Endothelial cell (in vitro differentiated cells): ENCODE data around the gene BCAN. TPM values are rescaled to one million over a fixed set of nuclear protein-coding genes. Genes with fewer than 3 reads are reported as not detected.

Experiments
- DNase-seq: peaks from one replicate; pipeline ENCODE4 v3.0.0; 2021; ENCODE audit warnings: low spot score
- H3K27ac Mint-ChIP-seq: one replicate; pipeline ENCODE4 v1.8.0; 2021; ENCODE audit warnings: mixed read lengths, inconsistent platforms; ENCODE audit not compliant: unreplicated experiment
- H3K27me3 Mint-ChIP-seq: one replicate; pipeline ENCODE4 v1.8.0; 2021; ENCODE audit warnings: mild to moderate bottlenecking, moderate library complexity, mixed read lengths, inconsistent platforms; ENCODE audit not compliant: unreplicated experiment
- H3K36me3 Mint-ChIP-seq: one replicate; pipeline ENCODE4 v1.8.0; 2021; ENCODE audit warnings: mild to moderate bottlenecking, low read depth, mixed read lengths, inconsistent platforms; ENCODE audit not compliant: unreplicated experiment
- H3K4me1 Mint-ChIP-seq: one replicate; pipeline ENCODE4 v1.8.0; 2021; ENCODE audit warnings: mild to moderate bottlenecking, mixed read lengths, inconsistent platforms; ENCODE audit not compliant: unreplicated experiment
- H3K4me3 Mint-ChIP-seq: one replicate; pipeline ENCODE4 v1.8.0; 2021; ENCODE audit warnings: mild to moderate bottlenecking, mixed read lengths, inconsistent platforms; ENCODE audit not compliant: unreplicated experiment
- H3K9me3 Mint-ChIP-seq: one replicate; pipeline ENCODE4 v1.8.0; 2021; ENCODE audit warnings: mixed read lengths, inconsistent platforms; ENCODE audit not compliant: unreplicated experiment
- long read RNA-seq: library from polyadenylated mRNA; unstranded; transcript quantifications from one replicate; pipeline ENCODE4 v2.0.0, GENCODE V29; 2020; ENCODE audit not compliant: unreplicated experiment
- total RNA-seq: library from RNA; stranded (reverse); fragmentation: NEBNext Ultra II Directional; extraction: Animal tissue kit (Norgen Biotek cat#: 25700); gene quantifications from one replicate; pipeline ENCODE4 v1.2.1, GENCODE V29; 2021; ENCODE audit not compliant: unreplicated experiment
- TF ChIP-seq, protein P1 (sequence below): fragments of 200-600 bp; sonication (generic); IDR thresholded peaks from one replicate; pipeline ENCODE4 v1.5.0; 2021; ENCODE audit warnings: antibody characterized with exemption; ENCODE audit not compliant: unreplicated experiment

Gene BCAN, protein sequence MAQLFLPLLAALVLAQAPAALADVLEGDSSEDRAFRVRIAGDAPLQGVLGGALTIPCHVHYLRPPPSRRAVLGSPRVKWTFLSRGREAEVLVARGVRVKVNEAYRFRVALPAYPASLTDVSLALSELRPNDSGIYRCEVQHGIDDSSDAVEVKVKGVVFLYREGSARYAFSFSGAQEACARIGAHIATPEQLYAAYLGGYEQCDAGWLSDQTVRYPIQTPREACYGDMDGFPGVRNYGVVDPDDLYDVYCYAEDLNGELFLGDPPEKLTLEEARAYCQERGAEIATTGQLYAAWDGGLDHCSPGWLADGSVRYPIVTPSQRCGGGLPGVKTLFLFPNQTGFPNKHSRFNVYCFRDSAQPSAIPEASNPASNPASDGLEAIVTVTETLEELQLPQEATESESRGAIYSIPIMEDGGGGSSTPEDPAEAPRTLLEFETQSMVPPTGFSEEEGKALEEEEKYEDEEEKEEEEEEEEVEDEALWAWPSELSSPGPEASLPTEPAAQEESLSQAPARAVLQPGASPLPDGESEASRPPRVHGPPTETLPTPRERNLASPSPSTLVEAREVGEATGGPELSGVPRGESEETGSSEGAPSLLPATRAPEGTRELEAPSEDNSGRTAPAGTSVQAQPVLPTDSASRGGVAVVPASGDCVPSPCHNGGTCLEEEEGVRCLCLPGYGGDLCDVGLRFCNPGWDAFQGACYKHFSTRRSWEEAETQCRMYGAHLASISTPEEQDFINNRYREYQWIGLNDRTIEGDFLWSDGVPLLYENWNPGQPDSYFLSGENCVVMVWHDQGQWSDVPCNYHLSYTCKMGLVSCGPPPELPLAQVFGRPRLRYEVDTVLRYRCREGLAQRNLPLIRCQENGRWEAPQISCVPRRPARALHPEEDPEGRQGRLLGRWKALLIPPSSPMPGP
- 0.46 TPM for total RNA-seq
- long read RNA-seq: 0 reads

DNA sequence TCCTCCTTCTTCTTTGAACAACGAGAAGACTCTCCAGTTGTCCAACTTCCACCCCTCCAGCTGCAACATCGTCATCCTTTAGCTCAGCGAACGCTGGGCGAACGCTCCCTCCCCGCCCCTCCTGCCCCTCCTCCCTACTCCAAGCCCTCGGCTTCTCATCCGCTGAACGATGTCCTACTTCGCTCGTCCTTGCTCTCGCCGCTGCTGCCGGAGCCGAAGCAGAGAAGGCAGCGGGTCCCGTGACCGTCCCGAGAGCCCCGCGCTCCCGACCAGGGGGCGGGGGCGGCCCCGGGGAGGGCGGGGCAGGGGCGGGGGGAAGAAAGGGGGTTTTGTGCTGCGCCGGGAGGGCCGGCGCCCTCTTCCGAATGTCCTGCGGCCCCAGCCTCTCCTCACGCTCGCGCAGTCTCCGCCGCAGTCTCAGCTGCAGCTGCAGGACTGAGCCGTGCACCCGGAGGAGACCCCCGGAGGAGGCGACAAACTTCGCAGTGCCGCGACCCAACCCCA, at the start of gene BCAN:
TSS of gene BCAN (plus strand) at position 357 of the 504 bp plus-strand sequence. CDS start 3,938 bp downstream, outside the sequence.
- H3K4me3 Mint-ChIP-seq: peak within 1 kb of the TSS; percentile 73
- TF ChIP-seq, protein P1, sequence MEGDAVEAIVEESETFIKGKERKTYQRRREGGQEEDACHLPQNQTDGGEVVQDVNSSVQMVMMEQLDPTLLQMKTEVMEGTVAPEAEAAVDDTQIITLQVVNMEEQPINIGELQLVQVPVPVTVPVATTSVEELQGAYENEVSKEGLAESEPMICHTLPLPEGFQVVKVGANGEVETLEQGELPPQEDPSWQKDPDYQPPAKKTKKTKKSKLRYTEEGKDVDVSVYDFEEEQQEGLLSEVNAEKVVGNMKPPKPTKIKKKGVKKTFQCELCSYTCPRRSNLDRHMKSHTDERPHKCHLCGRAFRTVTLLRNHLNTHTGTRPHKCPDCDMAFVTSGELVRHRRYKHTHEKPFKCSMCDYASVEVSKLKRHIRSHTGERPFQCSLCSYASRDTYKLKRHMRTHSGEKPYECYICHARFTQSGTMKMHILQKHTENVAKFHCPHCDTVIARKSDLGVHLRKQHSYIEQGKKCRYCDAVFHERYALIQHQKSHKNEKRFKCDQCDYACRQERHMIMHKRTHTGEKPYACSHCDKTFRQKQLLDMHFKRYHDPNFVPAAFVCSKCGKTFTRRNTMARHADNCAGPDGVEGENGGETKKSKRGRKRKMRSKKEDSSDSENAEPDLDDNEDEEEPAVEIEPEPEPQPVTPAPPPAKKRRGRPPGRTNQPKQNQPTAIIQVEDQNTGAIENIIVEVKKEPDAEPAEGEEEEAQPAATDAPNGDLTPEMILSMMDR: no peak
- peak within 1 kb of the TSS; percentile 57 for H3K27ac Mint-ChIP-seq
- peaks cover 18% of the 10 kb centered on the region for H3K36me3 Mint-ChIP-seq
- peaks cover 5% of the 10 kb centered on the region for H3K9me3 Mint-ChIP-seq
- H3K27me3 Mint-ChIP-seq: peaks cover 22% of the 10 kb centered on the region
- peaks cover 12% of the 10 kb centered on the region for H3K4me1 Mint-ChIP-seq
- DNase-seq: peak; percentile 38

GRCh38 chr1:156592158-156592909, 49.6 kb upstream of the BCAN start:
- TF ChIP-seq, protein P1: no peak
- peaks cover 6% of the 10 kb centered on the region for H3K27me3 Mint-ChIP-seq
- H3K27ac Mint-ChIP-seq: peak overlapping the region; percentile 70
- peak overlapping the region; percentile 90 for H3K4me3 Mint-ChIP-seq
- peaks cover 34% of the 10 kb centered on the region for H3K4me1 Mint-ChIP-seq
- H3K9me3 Mint-ChIP-seq: no peaks in the 10 kb centered on the region
- no peak for DNase-seq
- H3K36me3 Mint-ChIP-seq: peaks cover 29% of the 10 kb centered on the region

- Mint-ChIP-seq H3K4me3 (peak overlapping the region; percentile 90), H3K9me3 (no peaks in the 10 kb centered on the region), H3K4me1 (peaks cover 34% of the 10 kb centered on the region), H3K27me3 (peaks cover 6% of the 10 kb centered on the region), H3K27ac (peak overlapping the region; percentile 70), H3K36me3 (peaks cover 29% of the 10 kb centered on the region)
- TF ChIP-seq, protein P1: no peak
- no peak for DNase-seq
Measured at GRCh38 chr1:156592910-156593660, 48.8 kb upstream of the BCAN start.

DNA sequence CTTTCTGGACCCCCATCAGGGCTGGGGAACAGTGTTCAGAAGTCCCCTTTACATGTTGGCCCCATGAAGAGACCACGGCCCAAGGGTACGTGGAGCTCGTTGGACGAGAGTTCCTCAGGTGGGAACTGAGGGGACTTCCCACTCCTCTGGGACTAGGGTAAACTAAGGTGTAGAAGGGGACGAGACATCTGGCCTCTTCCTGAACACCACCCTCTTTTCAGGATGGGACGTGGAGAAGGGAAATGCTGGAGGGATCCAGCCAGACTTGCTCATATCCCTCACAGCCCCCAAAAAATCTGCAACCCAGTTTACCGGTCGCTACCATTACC, 48.3 kb upstream of the BCAN start:
- peaks cover 29% of the 10 kb centered on the region for H3K36me3 Mint-ChIP-seq
- H3K4me3 Mint-ChIP-seq: no peak overlapping the region
- H3K9me3 Mint-ChIP-seq: no peaks in the 10 kb centered on the region
- DNase-seq: no peak
- H3K27me3 Mint-ChIP-seq: peaks cover 6% of the 10 kb centered on the region
- H3K27ac Mint-ChIP-seq: no peak overlapping the region
- H3K4me1 Mint-ChIP-seq: peaks cover 31% of the 10 kb centered on the region
- TF ChIP-seq, protein P1: no peak
